IPS DF 19.7 (cell line): ENCODE results near the gene SLC2A5.

Experiments
- DNase-seq: peaks from one replicate; pipeline ENCODE4 v3.0.0-alpha.2; 2013; ENCODE audit warnings: low read depth, low spot score

Gene SLC2A5

GRCh38 chr1:9062021-9062471 lies 7.4 kb downstream of the SLC2A5 start:
- no peak for DNase-seq

GRCh38 chr1:9061252-9061960 lies 8.0 kb downstream of the SLC2A5 start:
- no peak for DNase-seq

- DNase-seq: no peak
Observed at GRCh38 chr1:9059891-9060744, 9.3 kb downstream of the SLC2A5 start.

- DNase-seq: no peak
Observed at GRCh38 chr1:9058465-9058864, 11.0 kb downstream of the SLC2A5 start.

GRCh38 chr1:9057851-9058250 lies 11.6 kb downstream of the SLC2A5 start:
- no peak for DNase-seq

- no peak for DNase-seq
Observed at GRCh38 chr1:9052272-9053049, 17.0 kb downstream of the SLC2A5 start.

- no peak for DNase-seq
Observed at GRCh38 chr1:9051379-9051778, 18.1 kb downstream of the SLC2A5 start.

- DNase-seq: no peak
Observed at GRCh38 chr1:9050803-9051202, 18.6 kb downstream of the SLC2A5 start.

GRCh38 chr1:9048551-9048950 lies 20.9 kb downstream of the SLC2A5 start:
- no peak for DNase-seq

- no peak for DNase-seq
Observed at GRCh38 chr1:9047019-9047418, 22.4 kb downstream of the SLC2A5 start.

GRCh38 chr1:9045861-9046510 lies 23.4 kb downstream of the SLC2A5 start:
- DNase-seq: no peak

- DNase-seq: no peak
Observed at GRCh38 chr1:9044236-9044635, 25.2 kb downstream of the SLC2A5 start.

GRCh38 chr1:9042272-9042671 lies 27.2 kb downstream of the SLC2A5 start:
- DNase-seq: no peak

GRCh38 chr1:9041116-9041779 lies 28.2 kb downstream of the SLC2A5 start:
- DNase-seq: no peak

- no peak for DNase-seq
Observed at GRCh38 chr1:9040659-9041030, 28.8 kb downstream of the SLC2A5 start.

GRCh38 chr1:9039761-9040658 lies 29.4 kb downstream of the SLC2A5 start:
- no peak for DNase-seq

- no peak for DNase-seq
Observed at GRCh38 chr1:9038881-9039760, 30.3 kb downstream of the SLC2A5 start.

- no peak for DNase-seq
Observed at GRCh38 chr1:9038338-9038650, 31.1 kb downstream of the SLC2A5 start.
